GM18511 (cell line): ENCODE measurements around the gene PNKD.

ENCODE experiments used
- ATAC-seq: cut with Tn5 transposase; IDR thresholded peaks from one replicate; pipeline ENCODE4 v1.9.1; 2021; ENCODE audit warnings: mild to moderate bottlenecking, moderate library complexity; ENCODE audit not compliant: unreplicated experiment

PNKD gene, protein sequence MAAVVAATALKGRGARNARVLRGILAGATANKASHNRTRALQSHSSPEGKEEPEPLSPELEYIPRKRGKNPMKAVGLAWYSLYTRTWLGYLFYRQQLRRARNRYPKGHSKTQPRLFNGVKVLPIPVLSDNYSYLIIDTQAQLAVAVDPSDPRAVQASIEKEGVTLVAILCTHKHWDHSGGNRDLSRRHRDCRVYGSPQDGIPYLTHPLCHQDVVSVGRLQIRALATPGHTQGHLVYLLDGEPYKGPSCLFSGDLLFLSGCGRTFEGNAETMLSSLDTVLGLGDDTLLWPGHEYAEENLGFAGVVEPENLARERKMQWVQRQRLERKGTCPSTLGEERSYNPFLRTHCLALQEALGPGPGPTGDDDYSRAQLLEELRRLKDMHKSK

DNA sequence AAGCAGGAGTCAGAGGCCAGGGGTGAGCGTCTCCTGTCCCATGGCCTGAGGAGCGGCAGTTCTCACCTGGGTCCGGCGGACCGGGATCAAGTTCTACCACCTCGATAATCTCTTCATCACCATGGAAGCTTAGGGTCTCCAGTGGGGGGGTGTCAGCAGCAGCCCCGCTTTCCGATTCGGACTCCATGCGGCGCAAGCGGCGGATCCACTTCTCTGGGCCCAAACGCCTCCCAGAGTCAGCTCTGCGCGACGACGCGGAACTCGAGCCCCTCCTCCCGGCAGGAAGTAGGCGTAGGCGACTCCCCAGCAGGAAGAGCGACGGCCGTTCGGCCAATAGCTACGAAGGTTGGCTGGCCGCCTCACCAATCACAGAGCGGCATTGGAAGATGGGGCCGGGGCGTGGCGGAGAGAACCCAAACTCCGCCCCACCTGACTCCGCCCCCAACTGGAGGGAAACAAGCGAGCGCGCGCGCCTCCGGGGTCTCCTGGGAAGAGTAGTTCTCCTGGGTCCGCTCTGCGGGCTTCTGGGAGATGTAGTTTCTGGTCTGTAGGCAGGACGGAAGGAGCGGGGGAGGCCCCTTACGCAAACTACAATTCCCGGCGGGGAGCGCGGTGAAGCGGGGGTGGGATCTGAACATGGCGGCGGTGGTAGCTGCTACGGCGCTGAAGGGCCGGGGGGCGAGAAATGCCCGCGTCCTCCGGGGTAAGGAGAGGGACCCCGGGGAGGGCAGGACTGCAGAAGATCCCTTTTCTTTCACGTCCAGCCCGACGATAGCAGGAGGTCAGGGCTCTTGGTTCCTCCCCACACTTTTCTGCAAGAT is at the start of gene PNKD, which contains the start of gene AAMP:
Gene PNKD, plus strand, starts transcription at position 620 of the 821 bp plus-strand sequence. Its CDS starts 17 bp downstream, at position 637.
Gene AAMP, minus strand, starts transcription at position 238 of the 821 bp plus-strand sequence. Its CDS starts 51 bp downstream, at position 187.
- peak; percentile 91 for ATAC-seq

DNA sequence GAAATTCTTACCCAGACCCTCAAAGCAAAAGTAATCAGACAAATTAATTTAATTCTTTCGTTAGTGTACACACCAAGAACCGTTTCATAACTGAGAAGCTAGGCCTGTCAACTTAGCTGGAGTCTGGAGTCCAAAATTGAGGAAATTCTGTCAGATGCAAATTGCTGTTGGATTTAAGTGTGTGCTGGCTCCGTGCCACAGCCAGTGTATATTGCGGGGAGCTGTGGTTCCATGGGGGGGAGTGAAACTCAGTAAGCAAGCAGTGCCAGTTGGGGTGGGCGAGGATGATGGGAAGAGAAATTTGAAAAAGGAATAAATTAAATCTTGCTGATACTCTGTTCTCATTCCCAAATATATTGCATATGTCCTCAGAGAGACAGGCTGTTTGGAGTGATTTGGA is 49.3 kb upstream of the PNKD start:
- ATAC-seq: no peak

DNA sequence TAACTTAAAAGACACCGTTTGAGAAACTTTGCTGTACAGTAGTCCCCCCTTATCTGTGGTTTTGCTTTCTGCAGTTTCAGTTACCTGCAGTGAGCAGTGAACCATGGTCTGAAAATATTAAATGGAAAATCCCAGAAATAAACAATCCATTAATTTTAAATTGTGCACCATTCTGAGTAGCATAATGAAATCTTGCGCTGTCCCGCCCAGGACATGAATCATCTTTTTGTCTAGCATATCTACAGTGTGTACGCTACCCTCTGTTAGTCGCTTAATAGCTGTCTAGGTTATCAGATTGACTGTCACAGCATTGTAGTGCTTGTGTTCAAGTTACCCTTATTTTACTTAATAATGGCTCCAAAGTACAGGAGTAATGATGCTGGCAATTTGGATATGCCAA is 47.3 kb upstream of the PNKD start:
- no peak for ATAC-seq

DNA sequence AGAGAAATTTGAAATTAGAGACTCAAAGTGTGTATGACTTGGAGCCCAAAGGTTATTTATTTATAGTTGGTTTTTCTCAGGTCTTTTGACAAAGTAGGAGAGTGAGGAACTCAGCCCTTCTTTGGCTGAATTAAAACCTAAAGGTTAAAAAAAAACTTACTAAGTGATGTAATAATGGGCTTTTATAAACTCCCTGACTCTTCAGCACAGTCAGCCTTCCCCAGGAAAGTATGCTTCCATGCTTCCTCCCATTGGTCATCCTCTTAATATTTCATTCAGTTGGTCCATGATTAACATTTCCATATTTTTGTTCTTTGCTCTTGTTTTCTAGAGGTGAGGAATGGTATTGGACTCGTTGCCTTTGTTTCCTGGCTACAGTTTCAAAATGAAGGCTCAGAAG is 46.1 kb upstream of the PNKD start:
- no peak for ATAC-seq

DNA sequence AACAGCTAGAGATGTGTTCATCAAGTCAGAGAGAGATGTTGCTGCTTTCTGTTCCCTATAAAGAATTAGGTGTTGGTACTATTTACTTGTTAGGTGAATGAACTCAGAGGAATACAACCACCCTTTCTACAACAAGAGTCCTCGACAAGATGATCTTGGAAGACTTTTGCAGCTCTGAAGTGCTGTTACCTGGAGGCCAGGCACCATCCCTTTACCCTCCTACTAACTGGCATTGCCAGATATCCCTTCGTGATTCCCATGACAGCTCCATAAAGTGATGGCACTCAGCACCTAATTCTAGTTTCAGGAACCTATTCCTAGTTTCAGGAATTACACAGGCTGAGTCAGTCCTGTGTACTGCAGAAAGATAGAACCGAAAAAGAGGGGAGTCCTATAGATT is 43.4 kb upstream of the PNKD start:
- no peak for ATAC-seq

DNA sequence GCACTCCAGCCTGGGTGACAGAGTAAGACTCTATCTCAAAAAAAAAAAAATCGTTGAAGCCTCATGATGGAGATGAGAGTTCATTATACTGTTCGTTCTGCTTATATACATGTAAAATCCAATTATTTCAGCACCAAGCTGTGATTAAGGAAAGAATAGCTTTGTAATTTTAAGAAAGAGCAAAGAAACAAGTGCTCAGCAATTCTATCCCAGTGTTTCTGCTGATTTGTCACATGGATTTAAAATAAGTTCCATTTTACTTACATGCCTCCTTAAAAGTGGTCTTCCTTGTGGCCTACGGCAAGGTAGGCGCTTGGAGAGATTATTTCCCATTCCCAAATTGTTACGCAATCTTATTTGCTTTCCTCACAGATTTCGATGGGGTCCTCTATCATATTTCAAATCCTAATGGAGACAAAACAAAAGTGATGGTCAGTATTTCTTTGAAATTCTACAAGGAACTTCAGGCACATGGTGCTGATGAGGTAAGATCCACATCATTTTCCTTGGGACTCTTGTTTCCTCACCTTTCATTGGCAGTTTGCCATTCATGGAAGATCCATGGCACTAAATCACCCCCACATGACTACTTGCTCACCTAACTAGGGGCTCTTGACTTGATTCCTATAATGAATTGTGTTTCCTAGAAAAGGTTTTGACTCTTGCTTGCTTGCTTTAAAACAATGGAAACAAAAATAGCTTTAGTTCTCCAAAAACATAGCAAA is 41.8 kb upstream of the PNKD start:
- ATAC-seq: no peak

DNA sequence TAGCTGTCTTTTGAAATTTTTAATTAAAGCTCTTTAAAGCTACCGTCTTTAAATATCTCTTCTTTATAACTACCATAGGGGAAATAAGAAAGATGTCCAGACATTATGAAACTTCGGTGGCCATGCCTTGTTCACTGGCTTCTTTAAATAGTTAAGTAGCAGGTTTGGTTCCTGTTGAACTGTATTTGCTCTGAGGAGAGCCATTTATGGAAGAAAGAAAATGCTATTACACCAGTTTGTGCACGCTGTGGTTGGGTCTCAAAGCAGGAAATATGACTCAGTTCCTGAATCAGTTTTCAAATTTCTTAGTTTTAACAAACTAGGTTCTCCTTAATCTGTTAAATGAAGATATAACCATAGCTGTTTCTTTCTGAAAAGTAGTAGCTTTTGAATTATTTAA is 41.1 kb upstream of the PNKD start:
- ATAC-seq: peak; percentile 89

DNA sequence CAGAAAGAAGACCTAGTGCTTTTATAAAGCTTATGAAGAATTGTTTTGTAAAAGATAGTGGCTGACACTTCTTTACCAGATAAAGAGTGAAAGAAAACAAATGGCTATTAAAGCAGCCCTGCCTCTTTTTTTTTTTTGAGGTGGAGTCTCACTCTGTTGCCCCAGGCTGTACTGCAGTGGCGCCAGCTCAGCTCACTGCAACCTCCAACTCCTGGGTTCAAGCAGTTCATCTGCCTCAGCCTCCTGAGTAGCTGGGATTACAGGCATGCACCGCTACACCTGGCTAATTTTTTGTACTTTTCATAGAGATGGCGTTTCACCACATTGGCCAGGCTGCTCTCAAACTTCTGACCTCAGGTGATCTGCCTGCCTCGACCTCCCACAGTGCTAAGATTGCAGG is 40.5 kb upstream of the PNKD start:
- ATAC-seq: no peak

DNA sequence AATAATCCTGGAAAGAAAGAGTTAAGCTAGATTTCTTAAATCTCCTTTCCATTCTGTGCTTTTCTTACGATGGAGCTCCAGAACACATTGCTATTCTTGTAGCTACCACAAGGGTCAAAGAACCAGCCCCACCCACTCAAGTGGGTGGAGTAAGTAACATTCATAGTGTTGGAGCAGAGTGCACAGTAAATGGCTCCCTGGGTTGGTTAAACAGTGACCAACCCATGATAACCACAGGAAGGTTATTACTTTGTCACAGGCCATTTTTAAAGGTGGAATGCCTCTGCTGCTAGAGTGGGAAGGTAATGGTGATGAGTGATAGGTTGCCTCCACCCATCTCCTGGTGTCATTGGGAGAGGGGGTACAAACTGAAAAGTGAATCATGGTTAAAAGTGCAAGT is 39.4 kb upstream of the PNKD start:
- ATAC-seq: peak; percentile 77

DNA sequence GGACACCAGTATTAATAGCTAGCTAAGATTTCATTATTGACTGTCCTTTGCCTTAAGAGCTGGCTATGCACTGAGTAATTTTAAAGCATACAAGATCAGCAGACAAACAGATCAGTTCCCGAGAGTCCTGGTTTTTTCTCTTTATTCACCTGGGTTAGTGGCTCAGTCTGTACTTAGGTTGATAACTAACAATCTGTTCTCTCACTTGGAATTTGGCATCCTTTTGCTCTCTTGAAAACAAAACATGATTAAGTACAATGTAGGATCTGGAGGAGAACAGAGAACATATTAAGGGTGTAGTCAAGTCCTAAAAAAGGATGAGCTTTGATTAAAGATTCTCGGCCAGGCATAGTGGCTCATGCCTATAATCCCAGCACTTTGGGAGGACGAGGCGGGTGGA is 36.8 kb upstream of the PNKD start:
- ATAC-seq: no peak

DNA sequence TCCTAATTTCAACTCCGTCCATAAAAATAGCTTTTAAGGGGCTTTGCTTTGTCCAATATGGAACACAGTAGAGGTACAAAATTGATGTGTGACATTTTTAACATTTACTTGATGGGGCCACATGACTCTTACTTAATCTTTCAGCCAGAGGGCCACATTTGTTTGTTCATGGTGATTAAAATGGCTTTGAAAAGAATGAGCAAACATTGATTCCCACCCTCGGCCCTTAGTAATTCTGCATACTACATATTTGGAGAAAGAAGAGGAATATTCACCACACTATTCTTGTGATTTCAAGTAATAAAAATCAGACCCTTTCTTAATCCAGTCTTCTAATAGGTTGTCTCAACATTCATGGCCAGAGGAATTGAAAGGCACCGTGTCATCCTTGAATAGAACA is 35.8 kb upstream of the PNKD start:
- no peak for ATAC-seq

DNA sequence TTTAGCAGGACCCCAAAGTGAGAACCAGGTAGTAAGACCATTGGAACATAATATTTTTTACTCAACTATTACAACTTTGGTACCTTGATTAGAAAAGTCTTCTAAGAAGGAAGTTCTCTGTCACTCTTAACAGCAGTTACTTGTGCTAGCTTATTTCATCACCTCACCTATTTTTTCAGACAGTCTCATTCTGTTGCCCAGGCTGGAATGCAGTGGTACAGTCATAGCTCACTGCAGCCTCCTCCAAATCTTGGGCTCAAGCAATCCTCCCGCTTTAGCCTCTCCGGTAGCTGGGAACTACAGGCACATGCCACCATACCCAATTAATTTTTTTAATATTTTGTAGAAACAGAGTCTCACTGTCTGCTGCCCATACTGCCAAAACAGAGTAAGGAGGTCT is 35.3 kb upstream of the PNKD start:
- no peak for ATAC-seq

DNA sequence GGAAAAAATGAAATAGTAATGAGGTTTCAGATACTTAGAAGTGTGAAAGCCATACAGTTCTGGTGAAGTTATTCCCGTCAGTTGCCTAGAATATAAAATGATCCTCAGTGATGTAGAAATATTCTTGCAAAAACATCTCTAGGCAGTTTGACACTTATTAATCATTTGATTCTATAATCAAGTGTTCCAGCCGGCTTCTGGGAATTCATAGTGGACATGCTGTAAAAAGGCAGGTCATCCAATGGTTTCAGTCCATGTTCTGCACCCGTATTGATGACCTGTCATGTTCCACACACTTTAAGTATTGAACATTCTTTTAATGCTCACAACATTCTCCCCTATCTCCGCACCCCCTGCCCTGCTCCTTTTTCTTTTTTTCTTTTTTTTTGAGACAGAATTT is 33.5 kb upstream of the PNKD start:
- no peak for ATAC-seq

DNA sequence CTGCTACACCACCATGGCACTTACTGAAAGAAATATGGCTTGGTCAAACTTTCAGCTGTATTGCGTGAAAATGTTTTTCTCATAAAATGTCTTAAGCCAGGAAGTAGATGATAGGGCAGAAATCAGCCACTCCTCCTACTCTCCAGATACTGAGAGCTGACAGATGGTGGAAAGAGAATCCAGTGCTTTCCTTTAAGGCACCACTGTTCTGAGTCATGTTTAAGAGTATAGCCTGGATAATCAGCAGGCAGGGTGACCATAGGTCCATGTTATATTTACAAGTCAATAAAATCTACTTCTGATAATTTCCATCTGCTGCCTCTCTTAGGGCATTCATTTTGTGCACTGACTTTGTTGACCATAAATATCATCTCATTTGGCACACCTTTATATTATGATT is 31.4 kb upstream of the PNKD start:
- ATAC-seq: no peak

DNA sequence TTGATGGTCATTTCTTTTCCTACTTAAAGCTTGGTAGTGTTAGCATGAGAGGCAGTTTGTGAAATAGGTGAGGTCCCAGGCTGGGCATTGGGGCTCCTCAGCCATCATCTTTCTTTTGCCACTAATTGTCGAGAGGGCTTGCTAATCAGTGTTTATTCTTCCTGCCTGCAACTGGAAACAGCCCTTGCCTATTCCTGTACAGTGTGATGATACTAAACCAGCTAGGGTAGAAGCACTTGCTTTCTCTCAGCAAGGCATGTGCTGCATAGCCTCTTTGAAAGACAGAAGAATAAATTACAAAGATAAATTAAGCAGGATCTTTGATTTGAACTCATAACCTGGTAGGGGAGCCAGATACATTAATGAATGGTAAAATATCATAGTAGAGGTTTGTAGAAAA is 26.1 kb upstream of the PNKD start:
- no peak for ATAC-seq

DNA sequence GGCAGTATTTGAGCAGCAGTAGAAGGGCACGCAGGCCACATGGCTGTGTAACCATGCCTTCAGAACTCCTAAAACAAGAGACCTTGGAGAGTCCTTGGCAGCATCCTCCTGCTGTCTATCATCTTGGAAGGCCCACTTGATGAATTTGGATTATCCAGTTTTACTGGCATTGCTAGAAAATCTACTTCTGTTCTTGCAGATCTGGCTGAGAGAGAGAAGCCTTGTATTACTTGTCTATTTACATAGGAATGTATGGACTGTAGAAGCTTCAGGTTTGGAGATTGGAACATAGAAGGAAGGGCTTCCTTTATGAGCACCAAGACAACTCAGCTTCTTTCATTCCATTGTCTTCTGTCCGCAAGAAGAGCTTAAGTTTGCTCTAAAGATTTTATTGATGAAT is 25.7 kb upstream of the PNKD start:
- ATAC-seq: no peak

DNA sequence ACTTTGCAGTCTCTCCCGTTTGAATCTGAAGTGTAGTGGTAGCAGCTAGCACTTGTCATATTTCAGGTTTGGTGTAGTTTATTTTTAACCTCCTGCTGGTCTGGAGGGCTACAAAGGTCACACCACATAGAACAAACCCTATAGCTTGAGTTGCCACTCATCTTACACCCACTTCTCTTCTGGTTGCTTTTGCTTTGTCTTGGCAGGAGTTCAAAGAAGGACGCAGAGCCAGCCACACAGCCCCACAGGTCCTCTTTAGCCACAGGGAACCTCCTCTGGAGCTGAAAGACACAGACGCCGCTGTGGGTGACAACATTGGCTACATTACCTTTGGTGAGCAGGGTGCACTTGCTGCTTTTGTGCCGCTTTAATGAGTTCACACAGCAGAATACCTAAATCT is 25.1 kb upstream of the PNKD start:
- no peak for ATAC-seq

DNA sequence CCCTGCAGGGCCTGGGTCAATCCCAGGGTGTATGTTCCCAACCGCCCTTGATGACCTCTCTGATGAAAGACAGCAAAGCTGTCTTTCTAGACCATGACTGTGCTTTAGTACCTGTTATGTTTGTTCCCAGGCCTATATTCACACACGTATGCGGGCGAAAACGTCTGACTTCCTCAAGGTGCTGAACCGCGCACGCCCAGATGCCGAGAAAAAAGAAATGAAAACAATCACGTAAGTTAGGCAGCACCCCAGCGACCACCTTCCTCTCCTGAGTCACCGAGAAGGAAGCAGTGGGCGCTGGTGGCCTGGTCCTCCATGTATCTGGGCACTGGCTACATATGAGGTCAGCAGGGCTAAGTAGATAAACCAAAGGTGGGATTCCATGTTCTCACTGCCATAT is 20.6 kb upstream of the PNKD start:
- ATAC-seq: no peak

DNA sequence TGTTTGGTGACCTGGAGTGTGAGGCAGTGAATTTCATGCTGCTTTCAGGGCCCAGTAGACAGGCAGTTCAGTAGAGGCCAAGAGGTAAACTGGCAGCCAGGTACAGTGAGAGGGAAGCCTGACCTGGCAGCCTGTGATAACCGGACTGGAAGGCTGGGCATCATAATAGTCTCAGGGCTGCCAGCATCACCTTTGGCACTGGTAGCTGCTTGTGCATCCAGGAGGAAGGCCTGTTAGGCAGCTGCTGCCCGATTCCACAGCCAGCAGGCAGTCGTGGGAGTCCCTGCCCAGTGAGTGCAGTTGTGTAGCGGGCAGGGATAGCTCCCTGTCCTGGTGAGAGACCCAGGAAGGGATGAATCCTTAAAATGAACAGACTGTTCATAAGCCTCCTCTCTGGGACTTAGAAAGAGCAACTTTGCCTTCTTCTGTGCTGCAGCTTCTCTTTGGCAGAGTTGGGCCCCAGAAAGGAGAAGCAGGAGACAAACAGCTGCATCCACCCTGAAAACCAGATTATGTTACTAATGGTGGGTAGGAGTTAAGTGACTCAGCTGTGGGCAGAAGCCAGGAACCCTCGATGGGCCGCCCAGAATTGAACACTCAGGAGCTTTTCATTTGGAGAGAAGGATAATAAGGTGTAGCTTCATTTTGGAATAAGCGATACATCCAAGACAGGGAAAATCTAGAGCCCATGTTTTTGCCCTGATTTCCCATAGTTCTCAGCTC is 17.6 kb upstream of the PNKD start:
- no peak for ATAC-seq

DNA sequence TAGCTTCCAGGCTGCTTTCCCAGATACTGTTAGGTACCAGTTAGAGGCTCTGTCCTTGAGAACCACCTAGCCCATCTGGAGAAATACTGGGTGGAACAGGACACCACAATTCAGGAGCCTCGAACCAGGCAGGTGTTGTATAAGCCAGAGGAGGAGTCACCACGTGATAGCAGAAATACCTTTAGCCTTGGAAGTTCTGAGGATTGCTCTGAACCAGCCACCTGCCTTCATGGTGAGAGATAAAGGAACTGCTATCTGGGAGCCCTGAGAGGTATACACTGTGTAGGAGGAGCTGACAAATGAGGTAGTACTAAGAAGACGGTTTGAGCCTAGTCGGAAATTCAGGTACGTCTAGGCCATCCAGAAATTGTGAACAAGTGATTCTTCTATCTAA is 17.1 kb upstream of the PNKD start:
- ATAC-seq: no peak

DNA sequence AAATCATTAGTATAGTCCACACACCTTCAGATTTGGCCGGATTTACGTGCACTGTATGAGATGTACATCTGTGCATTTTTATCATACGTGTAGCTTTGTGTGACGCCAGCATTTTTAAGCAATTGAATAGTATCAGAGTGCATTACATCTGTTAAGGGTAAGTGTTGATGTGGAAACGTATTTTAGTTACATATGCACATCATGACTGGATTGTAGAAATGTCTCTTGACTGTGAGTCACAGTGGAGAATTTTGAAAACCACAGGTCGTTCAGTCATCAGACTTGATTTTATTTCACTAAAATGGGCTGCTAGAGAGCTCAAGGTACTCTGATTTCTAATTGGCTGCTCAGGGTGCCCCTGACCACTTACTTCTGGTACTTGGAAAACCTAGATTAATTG is 14.9 kb upstream of the PNKD start:
- no peak for ATAC-seq
